Peyer's patch (tissue), 4 donors: ENCODE results near the gene MLH3. TPM values are rescaled to one million over a fixed set of nuclear protein-coding genes. Genes with fewer than 3 reads are reported as not detected.

Source experiments
- DNase-seq, 3 donors: peaks; one replicate each; pipeline ENCODE4 v3.0.0-alpha.2; 2017 to 2019
- H3K27ac ChIP-seq, 4 donors: fragments of 200-600 bp; sonication (generic); one replicate each; pipeline ENCODE4 v1.5.1; 2016 to 2019
- H3K27me3 ChIP-seq, 2 donors: fragments of 200-600 bp; sonication (generic); one replicate each; pipeline ENCODE4 v1.5.1; 2019
- H3K36me3 ChIP-seq, 3 donors: fragments of 200-600 bp; sonication (generic); one replicate each; pipeline ENCODE4 v1.5.1; 2016 to 2019
- H3K4me1 ChIP-seq, 4 donors: fragments of 200-600 bp; sonication (generic); one replicate each; pipeline ENCODE4 v1.5.1; 2016 to 2019
- H3K4me3 ChIP-seq, 4 donors: fragments of 200-600 bp; sonication (generic); 1 replicate in 3 of 4; 2 replicates in 1 of 4; pipeline ENCODE4 v1.5.1; 2016 to 2019; ENCODE audit warnings: mild to moderate bottlenecking in 1 of 4
- H3K9me3 ChIP-seq, 4 donors: fragments of 200-600 bp; sonication (generic); one replicate each; pipeline ENCODE4 v1.5.1; 2016 to 2019; ENCODE audit warnings: mild to moderate bottlenecking in 1 of 4
- CTCF ChIP-seq, 6 experiments: fragments of 450-650 bp in 4 of 6; fragments of 200-600 bp in 2 of 6; sonication (generic) in 1 of 6; IDR thresholded peaks; one replicate each; pipeline ENCODE4 v1.5.1; 2017 to 2019; ENCODE audit warnings: antibody characterized with exemption in 6 of 6, mild to moderate bottlenecking in 3 of 6, moderate library complexity in 1 of 6
- POLR2A ChIP-seq, 2 donors: fragments of 450-650 bp; IDR thresholded peaks; one replicate each; pipeline ENCODE4 v1.5.1; 2017; ENCODE audit warnings: antibody characterized with exemption in 2 of 2, mild to moderate bottlenecking in 2 of 2, moderate library complexity in 2 of 2
- small RNA-seq, 2 donors: library from RNA; depleted of rRNA; stranded (forward); fragments of <200 nt; gene quantifications; one replicate each; pipeline ENCODE3, GENCODE V24; 2016
- total RNA-seq, 4 donors: library from RNA; depleted of rRNA; stranded (reverse); fragments of >200 nt; gene quantifications; one replicate each; pipeline ENCODE4 v1.1.0, GENCODE V29; 2016

The MLH3 gene
- total RNA-seq, 4 donors from 2014 or later, result 40.6 to 57.0 (median 48.5) TPM

GRCh38 chr14:74968811-74969210, 82.5 kb downstream of the MLH3 start:
- no peaks in the 10 kb centered on the region for H3K27me3 ChIP-seq
- H3K36me3 ChIP-seq, result no peaks in the 10 kb centered on the region
- no peak overlapping the region for H3K4me3 ChIP-seq
- no peak overlapping the region for H3K27ac ChIP-seq
- no peaks in the 10 kb centered on the region for H3K9me3 ChIP-seq
- no peak for DNase-seq
- TF ChIP-seq CTCF (IDR thresholded peaks at IDR 0.05) (no peak), POLR2A (IDR thresholded peaks at IDR 0.05) (no peak)
- peaks cover 0 to 3% (median 0%) of the 10 kb centered on the region in 4 donors for H3K4me1 ChIP-seq

GRCh38 chr14:74965486-74966153, 85.6 kb downstream of the MLH3 start:
- DNase-seq, result no peak
- Histone ChIP-seq H3K4me3 (no peak overlapping the region), H3K4me1 (no peaks in the 10 kb centered on the region), H3K27me3 (no peaks in the 10 kb centered on the region), H3K27ac (no peak overlapping the region), H3K9me3 (no peaks in the 10 kb centered on the region), H3K36me3 (no peaks in the 10 kb centered on the region)
- TF ChIP-seq CTCF (IDR thresholded peaks at IDR 0.05) (no peak), POLR2A (IDR thresholded peaks at IDR 0.05) (no peak)

- Histone ChIP-seq H3K9me3 (no peaks in the 10 kb centered on the region), H3K4me1 (no peaks in the 10 kb centered on the region), H3K27me3 (no peaks in the 10 kb centered on the region), H3K4me3 (no peak overlapping the region), H3K27ac (no peak overlapping the region), H3K36me3 (no peaks in the 10 kb centered on the region)
- DNase-seq, result no peak
- TF ChIP-seq POLR2A (IDR thresholded peaks at IDR 0.05) (no peak), CTCF (IDR thresholded peaks at IDR 0.05) (no peak)
These were observed 86.3 kb downstream of the MLH3 start for GRCh38 chr14:74964787-74965485.

Small RNA genes within 50 kb of the gene (small RNA-seq; reads per million reads assigned to genes)
- 0 reads per million in 2 donors for gene RNU6-689P

Other genes starting within 250 kb of the MLH3 start
- not detected for gene PROX2, start 175.3 kb downstream of the MLH3 start, total RNA-seq
- gene DLST, start 169.6 kb downstream of the MLH3 start, total RNA-seq, result 100 to 1,000 TPM; 128 to 163 (median 154) TPM
- 10 to 100 TPM in 1 of 4 donors, 1 to 10 TPM in 3; 4.2 to 12.7 (median 6.7) TPM for gene RPS6KL1, start 128.2 kb downstream of the MLH3 start, total RNA-seq
- 10 to 100 TPM in 2 of 4 donors, 1 to 10 TPM in 2; 7.3 to 28.1 (median 10.8) TPM for gene PGF, start 95.9 kb downstream of the MLH3 start, total RNA-seq
- 10 to 100 TPM; 32.3 to 38.6 (median 34.7) TPM for gene EIF2B2, start 48.5 kb downstream of the MLH3 start, total RNA-seq
- gene ACYP1, start 12.6 kb upstream of the MLH3 start, total RNA-seq, result 10 to 100 TPM; 15.7 to 36.4 (median 25.0) TPM
- 10 to 100 TPM in 3 of 4 donors, 1 to 10 TPM in 1; 9.2 to 18.3 (median 14.9) TPM for gene ZC2HC1C, start 18.2 kb upstream of the MLH3 start, total RNA-seq
- 10 to 100 TPM; 32.4 to 53.6 (median 42.0) TPM for gene NEK9, start 75.6 kb upstream of the MLH3 start, total RNA-seq
- gene TMED10, start 125.1 kb upstream of the MLH3 start, total RNA-seq, result 100 to 1,000 TPM in 2 of 4 donors, 10 to 100 TPM in 2; 58.6 to 181 (median 115) TPM
- gene FOS, start 227.4 kb upstream of the MLH3 start, total RNA-seq, result 1,000 to 10,000 TPM in 1 of 4 donors, 100 to 1,000 TPM in 3; 267 to 2,466 (median 503) TPM